H9 (cell line): Measurements from ENCODE around the gene MBNL1. TPM values are rescaled to one million over a fixed set of nuclear protein-coding genes. Genes with fewer than 3 reads are reported as not detected.

Experiments
- DNase-seq: peaks from one replicate; pipeline ENCODE4 v3.0.0-alpha.2; 2017
- H2AFZ ChIP-seq: one replicate; pipeline ENCODE4 v1.6.1; 2013; ENCODE audit warnings: mild to moderate bottlenecking, low read length, control low read depth, moderate library complexity
- H2AK5ac ChIP-seq: 2 replicates; pipeline ENCODE4 v1.6.1; 2013; ENCODE audit warnings: low read length, control low read depth, mixed read lengths; ENCODE audit not compliant: insufficient read length
- H2BK120ac ChIP-seq: one replicate; pipeline ENCODE4 v1.6.1; 2013; ENCODE audit warnings: low read depth, mild to moderate bottlenecking, low read length, control low read depth, inconsistent platforms; ENCODE audit not compliant: poor library complexity, severe bottlenecking
- H2BK12ac ChIP-seq: 2 replicates; pipeline ENCODE4 v1.6.1; 2013; ENCODE audit warnings: low read length, control low read depth, mixed read lengths, low read depth; ENCODE audit not compliant: insufficient read length
- H2BK15ac ChIP-seq: 2 replicates; pipeline ENCODE4 v1.6.1; 2013; ENCODE audit warnings: low read depth, low read length, control low read depth
- H2BK20ac ChIP-seq: one replicate; pipeline ENCODE4 v1.6.1; 2013; ENCODE audit warnings: low read depth, mild to moderate bottlenecking, low read length, control low read depth, inconsistent platforms; ENCODE audit not compliant: poor library complexity, severe bottlenecking
- H2BK5ac ChIP-seq: 2 replicates; pipeline ENCODE4 v1.6.1; 2013; ENCODE audit warnings: low read length, control low read depth, mixed read lengths; ENCODE audit not compliant: insufficient read length
- H3K14ac ChIP-seq: 2 replicates; pipeline ENCODE4 v1.6.1; 2013; ENCODE audit warnings: low read length, control low read depth; ENCODE audit not compliant: insufficient read depth
- H3K18ac ChIP-seq: 2 replicates; pipeline ENCODE4 v1.6.1; 2013; ENCODE audit warnings: low read depth, mild to moderate bottlenecking, mixed read lengths, low read length, control low read depth; ENCODE audit not compliant: insufficient read length
- H3K23ac ChIP-seq: 2 replicates; pipeline ENCODE4 v1.6.1; 2013; ENCODE audit warnings: low read length, control low read depth, mixed read lengths, low read depth; ENCODE audit not compliant: insufficient read length
- H3K23me2 ChIP-seq: 2 replicates; pipeline ENCODE4 v1.6.1; 2013; ENCODE audit warnings: low read depth, mild to moderate bottlenecking, mixed read lengths, low read length, control low read depth; ENCODE audit not compliant: insufficient read length, poor library complexity, severe bottlenecking
- H3K27ac ChIP-seq: 2 replicates; pipeline ENCODE4 v1.5.1; 2013; ENCODE audit warnings: low read length, control low read depth, mixed read lengths, low read depth; ENCODE audit not compliant: insufficient read length
- H3K27me3 ChIP-seq: 2 replicates; pipeline ENCODE4 v1.6.1; 2013; ENCODE audit warnings: low read length, control low read depth, inconsistent platforms; ENCODE audit not compliant: insufficient read depth
- H3K4ac ChIP-seq: 2 replicates; pipeline ENCODE4 v1.6.1; 2013; ENCODE audit warnings: low read depth, mild to moderate bottlenecking, control low read depth, inconsistent platforms, low read length, moderate library complexity
- H3K4me1 ChIP-seq: 2 replicates; pipeline ENCODE4 v1.6.1; 2013; ENCODE audit warnings: low read length, control low read depth, inconsistent platforms; ENCODE audit not compliant: insufficient read depth
- H3K4me2 ChIP-seq: 2 replicates; pipeline ENCODE4 v1.6.1; 2013; ENCODE audit warnings: low read length, control low read depth, mixed read lengths; ENCODE audit not compliant: insufficient read length, insufficient read depth
- H3K56ac ChIP-seq: 2 replicates; pipeline ENCODE4 v1.6.1; 2013; ENCODE audit warnings: low read depth, mild to moderate bottlenecking, mixed read lengths, low read length, control low read depth; ENCODE audit not compliant: insufficient read length
- H3K79me1 ChIP-seq: 2 replicates; pipeline ENCODE4 v1.6.1; 2013; ENCODE audit warnings: low read depth, mild to moderate bottlenecking, moderate library complexity, low read length, control low read depth, inconsistent platforms; ENCODE audit not compliant: insufficient read depth, poor library complexity, severe bottlenecking
- H3K79me2 ChIP-seq: 2 replicates; pipeline ENCODE4 v1.6.1; 2013; ENCODE audit warnings: low read length, control low read depth, inconsistent platforms; ENCODE audit not compliant: insufficient read depth
- H3K9ac ChIP-seq: 2 replicates; pipeline ENCODE4 v1.6.1; 2013; ENCODE audit warnings: low read length, control low read depth, mixed read lengths; ENCODE audit not compliant: insufficient read length; ENCODE audit errors: extremely low read depth
- H3K9me3 ChIP-seq: one replicate; pipeline ENCODE4 v1.6.1; 2013; ENCODE audit warnings: low read depth, low read length, inconsistent platforms; ENCODE audit not compliant: control insufficient read depth
- H3T11ph ChIP-seq: one replicate; pipeline ENCODE4 v1.6.1; 2013; ENCODE audit warnings: mild to moderate bottlenecking, low read length, control low read depth, inconsistent platforms
- H4K20me1 ChIP-seq: one replicate; pipeline ENCODE4 v1.6.1; 2013; ENCODE audit not compliant: control insufficient read depth, insufficient read length, insufficient read depth
- H4K5ac ChIP-seq: 2 replicates; pipeline ENCODE4 v1.6.1; 2013; ENCODE audit warnings: low read depth, mild to moderate bottlenecking, mixed read lengths, low read length, control low read depth; ENCODE audit not compliant: insufficient read length
- H4K8ac ChIP-seq: replicated peaks from 2 replicates; pipeline ENCODE4 v1.6.1; 2013; ENCODE audit warnings: low read length, control low read depth, mixed read lengths, low read depth; ENCODE audit not compliant: insufficient read length
- H4K91ac ChIP-seq: 2 replicates; pipeline ENCODE4 v1.6.1; 2013; ENCODE audit warnings: low read depth, mild to moderate bottlenecking, moderate library complexity, mixed read lengths, low read length, control low read depth; ENCODE audit not compliant: insufficient read length
- H3K27ac Mint-ChIP-seq, 3 experiments: 2 replicates in 2 of 3; 3 replicates in 1 of 3; pipeline ENCODE4 v1.8.0; 2020 to 2021; ENCODE audit warnings: mixed read lengths in 3 of 3, mild to moderate bottlenecking in 1 of 3, moderate library complexity in 1 of 3
- H3K27me3 Mint-ChIP-seq: 2 replicates; pipeline ENCODE4 v1.8.0; 2021; ENCODE audit warnings: low read depth, mild to moderate bottlenecking, moderate library complexity, mixed read lengths
- H3K36me3 Mint-ChIP-seq, 3 experiments: 2 replicates in 2 of 3; 3 replicates in 1 of 3; pipeline ENCODE4 v1.8.0; 2020 to 2021; ENCODE audit warnings: low read depth in 3 of 3, mixed read lengths in 3 of 3; ENCODE audit not compliant: insufficient read depth in 1 of 3
- H3K4me1 Mint-ChIP-seq, 2 experiments: 2 replicates each; pipeline ENCODE4 v1.8.0; 2020; ENCODE audit warnings: mixed read lengths in 2 of 2
- H3K4me3 Mint-ChIP-seq, 2 experiments: 2 replicates in 1 of 2; 3 replicates in 1 of 2; pipeline ENCODE4 v1.8.0; 2020 to 2021; ENCODE audit warnings: mild to moderate bottlenecking in 2 of 2, mixed read lengths in 2 of 2, moderate library complexity in 1 of 2
- H3K9me3 Mint-ChIP-seq, 2 experiments: 2 replicates in 1 of 2; 3 replicates in 1 of 2; pipeline ENCODE4 v1.8.0; 2020; ENCODE audit warnings: mild to moderate bottlenecking in 2 of 2, mixed read lengths in 2 of 2, moderate library complexity in 1 of 2
- WGBS: extraction: QIAGEN DNeasy Blood & Tissue Kit; methylation state at CpG from one replicate; pipeline ENCODE4 v1.1.7; 2013; ENCODE audit warnings: missing lambda C conversion rate, low lambda C conversion rate, mixed read lengths; ENCODE audit not compliant: insufficient read length; ENCODE audit errors: extremely low coverage; 5-methylcytosine and 5-hydroxymethylcytosine counted together
- total RNA-seq: library from RNA; stranded (reverse); gene quantifications from 2 replicates; pipeline ENCODE4 v1.2.1, GENCODE V29; 2021
- TF ChIP-seq, protein P1 (sequence below): fragments of 200-600 bp; sonication (generic); conservative IDR thresholded peaks from 3 replicates; pipeline ENCODE4 v1.8.0; 2021; ENCODE audit warnings: antibody characterized with exemption, mild to moderate bottlenecking

MBNL1 gene
- total RNA-seq, 1 experiment from 2014 or later, result 14.9 TPM

DNA sequence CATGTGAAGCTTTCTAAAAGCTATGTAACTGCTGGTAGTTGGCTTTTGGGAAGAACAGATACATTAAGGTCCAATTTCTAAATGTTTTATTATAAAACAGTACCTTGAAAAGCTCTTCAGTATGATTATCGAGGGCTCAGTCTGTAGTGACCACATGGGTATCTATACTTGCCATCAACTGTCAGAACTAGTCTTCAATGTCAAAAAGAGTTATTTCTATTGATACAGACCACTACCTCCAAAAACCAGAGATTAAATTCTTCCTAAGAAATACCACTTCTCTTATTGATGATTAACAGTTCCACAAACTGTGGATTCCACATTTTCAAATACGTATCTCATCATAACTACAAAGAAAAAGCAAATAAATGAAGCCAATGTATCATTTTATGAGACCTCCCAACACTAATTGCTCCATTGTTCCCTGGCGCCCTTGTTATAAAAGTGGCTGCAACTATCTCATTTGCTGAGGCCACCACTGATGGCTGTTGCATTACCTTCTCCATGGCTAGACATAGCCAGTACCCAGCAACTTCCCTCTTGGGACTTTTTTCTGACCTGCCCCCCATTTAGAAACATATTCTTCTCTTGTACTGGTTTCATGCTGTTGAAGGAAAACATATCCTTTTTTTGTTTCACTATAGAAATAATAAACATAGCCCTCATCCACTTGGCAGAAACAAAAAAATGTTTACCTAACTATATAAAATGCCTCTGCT lies 33.9 kb upstream of the MBNL1 start:
- no peak overlapping the region for H3K27ac Mint-ChIP-seq
- no peak overlapping the region for H2AFZ ChIP-seq

More for the DNA sequence above, 33.9 kb upstream of the MBNL1 start:
- Mint-ChIP-seq H3K36me3 (no peaks in the 10 kb centered on the region), H3K27me3 (no peaks in the 10 kb centered on the region), H3K4me3 (no peak overlapping the region), H3K9me3 (no peaks in the 10 kb centered on the region; a peak in 1 of 5 replicates), H3K4me1 (no peaks in the 10 kb centered on the region)
- TF ChIP-seq, protein P1, sequence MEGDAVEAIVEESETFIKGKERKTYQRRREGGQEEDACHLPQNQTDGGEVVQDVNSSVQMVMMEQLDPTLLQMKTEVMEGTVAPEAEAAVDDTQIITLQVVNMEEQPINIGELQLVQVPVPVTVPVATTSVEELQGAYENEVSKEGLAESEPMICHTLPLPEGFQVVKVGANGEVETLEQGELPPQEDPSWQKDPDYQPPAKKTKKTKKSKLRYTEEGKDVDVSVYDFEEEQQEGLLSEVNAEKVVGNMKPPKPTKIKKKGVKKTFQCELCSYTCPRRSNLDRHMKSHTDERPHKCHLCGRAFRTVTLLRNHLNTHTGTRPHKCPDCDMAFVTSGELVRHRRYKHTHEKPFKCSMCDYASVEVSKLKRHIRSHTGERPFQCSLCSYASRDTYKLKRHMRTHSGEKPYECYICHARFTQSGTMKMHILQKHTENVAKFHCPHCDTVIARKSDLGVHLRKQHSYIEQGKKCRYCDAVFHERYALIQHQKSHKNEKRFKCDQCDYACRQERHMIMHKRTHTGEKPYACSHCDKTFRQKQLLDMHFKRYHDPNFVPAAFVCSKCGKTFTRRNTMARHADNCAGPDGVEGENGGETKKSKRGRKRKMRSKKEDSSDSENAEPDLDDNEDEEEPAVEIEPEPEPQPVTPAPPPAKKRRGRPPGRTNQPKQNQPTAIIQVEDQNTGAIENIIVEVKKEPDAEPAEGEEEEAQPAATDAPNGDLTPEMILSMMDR, result no peak
- no peaks in the 10 kb centered on the region for H3K27me3 ChIP-seq
- no peak overlapping the region for H4K8ac ChIP-seq
- H2BK12ac ChIP-seq, result no peak overlapping the region
- H2BK5ac ChIP-seq, result no peak overlapping the region
- H3K23ac ChIP-seq, result no peak overlapping the region
- no peaks in the 10 kb centered on the region for H3K79me1 ChIP-seq
- H3K23me2 ChIP-seq, result no peaks in the 10 kb centered on the region
- no CpG with 5 or more reads among the region's 3 CpGs for WGBS
- H3K18ac ChIP-seq, result no peak overlapping the region
- H4K20me1 ChIP-seq, result no peaks in the 10 kb centered on the region
- H3K9me3 ChIP-seq, result no peaks in the 10 kb centered on the region
- H3K4me1 ChIP-seq, result no peaks in the 10 kb centered on the region
- no peak overlapping the region for H3K56ac ChIP-seq
- H3K79me2 ChIP-seq, result no peaks in the 10 kb centered on the region
- no peak overlapping the region for H2BK15ac ChIP-seq
- no peak overlapping the region for H3K27ac ChIP-seq
- H3K9ac ChIP-seq, result no peak overlapping the region
- no peak overlapping the region for H4K91ac ChIP-seq
- H3K4me2 ChIP-seq, result no peak overlapping the region
- no peak overlapping the region for H3K14ac ChIP-seq
- H2BK120ac ChIP-seq, result no peak overlapping the region
- no peak overlapping the region for H3T11ph ChIP-seq
- no peak overlapping the region for H3K4ac ChIP-seq
- no peak overlapping the region for H2BK20ac ChIP-seq
- DNase-seq, result no peak
- H4K5ac ChIP-seq, result no peak overlapping the region
- no peak overlapping the region for H2AK5ac ChIP-seq
